ENCODE results near the gene DIP2C.
"Not testable (repeated sequence)": the region's sequence is repeated elsewhere in the genome, so short reads cannot be mapped to it uniquely, and the experiment has no call there.

The DIP2C gene

GRCh38 chr10:697097-697875 is 7.8 kb upstream of the DIP2C start:
- DNase-seq: no peak

GRCh38 chr10:695396-695795 is 5.9 kb upstream of the DIP2C start:
- no peak for DNase-seq

GRCh38 chr10:693506-693905 is 4.0 kb upstream of the DIP2C start:
- no peak for DNase-seq

GRCh38 chr10:692682-693351 is 3.3 kb upstream of the DIP2C start:
- DNase-seq: no peak

GRCh38 chr10:691216-691615 is 1.7 kb upstream of the DIP2C start:
- DNase-seq: no peak

GRCh38 chr10:690372-691161 is 1.1 kb upstream of the DIP2C start:
- DNase-seq: no peak

- no peak for DNase-seq
These were observed 382 bp downstream of the DIP2C start for GRCh38 chr10:689121-689451.

- DNase-seq: peak in 1 of 5 experiments; percentile 35
These were observed 952 bp downstream of the DIP2C start for GRCh38 chr10:688312-689120.

DNA sequence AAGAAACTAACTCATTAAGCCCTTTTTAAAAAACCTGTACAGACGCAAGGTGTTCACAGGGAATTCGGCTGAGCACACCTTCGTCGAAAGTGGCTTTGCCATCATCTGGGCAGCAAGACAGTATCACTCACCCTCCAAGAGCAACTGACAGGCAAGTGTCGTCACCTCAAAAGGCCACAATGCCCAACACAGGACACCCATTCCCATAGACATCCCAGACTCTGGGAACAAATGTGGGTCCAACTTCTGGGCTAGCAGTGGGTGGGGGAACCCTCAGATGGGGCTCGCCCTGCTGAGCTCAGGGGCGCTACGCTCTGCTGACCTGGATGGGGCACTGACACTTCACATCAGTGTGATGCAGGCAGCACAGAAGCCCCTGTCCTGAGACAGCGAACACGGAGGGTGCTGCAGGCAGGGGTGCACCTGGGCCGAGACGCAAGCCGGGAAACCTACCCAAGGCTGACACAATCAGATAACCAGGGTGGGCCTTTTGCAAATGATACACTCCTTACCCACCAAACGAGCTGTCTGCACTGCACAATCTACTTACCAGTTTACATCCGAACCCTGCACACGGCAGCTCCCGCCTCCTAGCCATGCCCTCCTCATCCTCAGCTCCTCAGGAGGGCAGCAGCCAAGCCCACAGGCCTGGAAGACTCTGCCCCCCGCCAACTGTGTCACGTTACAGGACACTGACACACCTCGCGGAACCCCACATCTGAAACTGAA is 1.7 kb downstream of the DIP2C start:
- no peak for DNase-seq

DNA sequence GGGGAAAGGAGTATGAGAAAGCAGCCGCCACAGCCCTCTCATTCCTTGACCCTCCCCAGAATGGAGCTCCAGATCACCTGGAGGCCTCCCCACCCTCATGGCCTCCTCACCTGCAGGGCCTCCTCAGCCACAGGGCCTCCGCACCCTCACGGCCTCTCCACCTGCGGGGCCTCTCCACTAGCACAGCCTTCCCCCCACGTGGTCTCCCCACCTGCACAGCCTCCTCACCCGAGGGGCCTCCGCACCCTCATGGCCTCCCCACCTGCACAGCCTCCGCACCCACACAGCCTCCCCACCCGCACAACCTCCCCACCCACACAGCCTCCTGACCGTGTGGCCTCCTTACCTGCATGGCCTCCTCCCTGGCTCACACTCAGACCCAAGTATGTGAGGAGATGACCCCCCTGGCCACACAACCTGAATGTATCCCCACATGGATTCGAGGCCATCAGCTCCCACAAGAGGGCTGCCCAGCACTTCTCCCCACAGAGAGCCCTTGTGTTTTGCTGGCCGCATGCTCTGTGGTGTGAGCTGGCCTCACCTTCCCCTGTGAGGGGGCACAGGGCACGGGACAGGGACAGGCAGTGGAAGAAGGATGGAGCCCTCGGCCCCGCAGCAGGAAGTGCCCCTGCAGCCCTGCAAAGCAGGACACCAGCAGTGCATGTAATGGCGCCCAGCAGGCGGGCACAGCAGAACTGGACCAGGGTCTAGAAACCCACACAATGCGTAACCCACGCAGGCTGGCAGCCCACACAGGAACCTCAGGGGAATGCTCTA is 3.1 kb downstream of the DIP2C start:
- DNase-seq: no peak

DNA sequence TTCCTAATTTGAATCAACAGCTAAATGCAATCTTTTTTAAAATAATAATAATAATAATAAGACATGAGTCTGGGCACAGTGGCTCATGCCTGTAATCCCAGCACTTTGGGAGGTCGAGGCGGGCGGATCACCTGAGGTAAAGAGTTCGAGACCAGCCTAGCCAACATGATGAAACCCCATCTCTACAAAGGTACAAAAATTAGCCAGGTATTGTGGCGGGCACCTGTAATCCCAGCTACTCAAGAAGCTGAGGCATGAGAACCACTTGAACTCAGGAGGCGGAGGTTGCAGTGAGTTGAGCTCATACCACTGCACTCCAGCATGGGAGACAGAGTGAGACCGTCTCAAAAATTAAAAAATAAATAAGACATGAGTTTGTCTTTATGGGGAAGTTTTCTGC is 3.9 kb downstream of the DIP2C start:
- DNase-seq: no peak

DNA sequence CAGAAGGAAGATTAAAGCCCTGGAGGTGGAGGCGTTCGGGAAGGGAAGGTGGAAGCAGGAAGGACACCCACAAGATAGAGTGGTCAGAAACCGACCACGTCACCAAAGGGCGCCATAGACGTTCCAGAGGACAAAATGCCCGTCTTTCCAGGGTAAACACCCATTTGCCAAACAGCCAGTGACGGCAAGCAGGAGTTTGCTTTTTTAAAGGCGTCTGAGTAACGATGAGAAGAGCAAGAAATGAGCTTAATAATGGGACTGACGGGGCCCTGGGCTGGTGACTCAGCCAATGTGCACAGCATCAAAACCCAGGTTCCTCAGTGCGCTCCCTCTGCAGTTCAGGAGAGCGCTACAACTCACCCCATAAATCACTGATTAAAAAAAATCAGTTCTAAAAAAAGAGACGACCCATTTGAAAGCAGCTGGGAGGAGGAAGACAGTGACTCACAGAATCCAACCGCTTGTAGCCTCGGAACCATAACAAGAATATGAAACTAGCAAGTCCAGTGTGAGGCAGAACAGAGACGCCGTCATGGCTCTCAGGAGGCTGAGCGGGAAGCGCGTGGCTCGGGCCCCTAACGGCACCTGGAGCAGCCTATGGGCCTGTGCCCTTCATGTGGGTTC is 5.9 kb downstream of the DIP2C start:
- DNase-seq: no peak

DNA sequence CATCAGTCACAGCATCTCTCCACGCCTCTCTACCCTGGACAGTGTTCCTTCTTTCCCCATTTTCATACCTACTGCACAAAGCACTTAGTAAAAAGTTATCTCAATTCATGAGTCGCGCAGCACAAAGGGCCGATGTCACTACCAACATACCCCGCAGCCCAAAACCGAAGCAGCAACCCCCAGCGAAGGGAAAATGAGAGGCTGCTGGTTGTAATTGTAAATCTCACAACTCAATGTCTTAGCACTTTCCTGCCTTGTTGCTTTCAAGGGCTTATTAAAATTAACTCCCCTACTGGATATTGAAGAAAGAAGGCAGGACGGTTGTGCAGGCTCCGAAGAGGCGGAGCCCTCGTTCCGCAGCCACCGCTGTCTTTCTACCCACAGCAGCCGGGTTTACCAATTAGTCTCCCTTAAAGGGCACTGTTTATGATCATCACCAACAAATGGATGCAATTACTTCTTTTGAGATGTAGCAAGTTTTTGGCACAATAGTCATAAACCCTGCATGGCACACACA is 6.5 kb downstream of the DIP2C start:
- no peak for DNase-seq

DNA sequence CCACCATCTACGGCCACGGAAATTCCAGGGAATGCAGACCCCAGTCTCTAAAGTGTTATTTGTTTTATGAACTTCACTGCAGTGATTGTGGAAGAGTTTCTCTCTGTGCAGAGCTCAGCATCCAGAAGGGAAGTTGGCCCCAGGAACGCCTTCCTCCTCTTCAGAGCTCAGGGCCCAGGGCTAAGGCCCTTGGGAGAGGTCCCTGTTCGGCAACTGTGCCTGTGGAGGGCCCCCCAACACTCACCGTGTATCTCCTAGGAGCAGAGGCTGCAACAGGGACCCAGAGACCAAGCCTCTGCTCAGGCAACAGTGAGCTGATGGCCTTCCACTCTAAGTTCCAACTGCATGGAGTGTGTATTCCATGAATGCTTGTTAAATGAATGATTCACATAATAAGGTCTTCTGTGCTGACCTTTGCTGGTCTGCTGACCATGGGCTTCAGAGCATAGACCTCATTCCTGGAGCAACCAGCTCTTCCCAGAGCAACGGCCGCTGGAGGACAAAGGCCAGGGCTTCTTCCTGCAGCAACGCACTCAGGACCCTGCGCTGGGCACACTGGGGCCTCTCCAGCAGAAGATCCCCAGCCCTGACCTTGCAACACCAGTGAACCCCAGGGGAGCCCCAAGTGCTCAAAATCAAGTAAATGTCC is 7.7 kb downstream of the DIP2C start:
- no peak for DNase-seq

GRCh38 chr10:680745-681144 is 8.7 kb downstream of the DIP2C start:
- no peak for DNase-seq

DNA sequence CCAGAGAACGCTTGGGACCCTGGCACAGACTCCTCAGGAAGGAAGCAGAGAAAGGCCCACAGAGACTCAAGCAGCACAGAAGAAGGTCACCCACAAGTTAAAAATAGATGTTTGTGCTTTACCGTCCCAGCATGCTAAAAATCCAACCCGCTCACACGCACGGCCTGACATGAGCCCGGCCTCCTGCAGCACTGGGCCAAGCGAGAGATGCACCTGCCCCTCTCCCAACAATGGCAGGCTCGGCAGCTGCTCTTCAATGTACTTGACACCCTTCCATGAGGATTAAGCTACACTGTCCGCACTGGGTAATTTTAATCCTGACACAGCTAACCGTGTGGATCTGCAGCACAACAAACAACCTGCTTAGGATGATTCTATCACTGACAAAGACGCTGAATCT is 9.3 kb downstream of the DIP2C start:
- DNase-seq: no peak

DNA sequence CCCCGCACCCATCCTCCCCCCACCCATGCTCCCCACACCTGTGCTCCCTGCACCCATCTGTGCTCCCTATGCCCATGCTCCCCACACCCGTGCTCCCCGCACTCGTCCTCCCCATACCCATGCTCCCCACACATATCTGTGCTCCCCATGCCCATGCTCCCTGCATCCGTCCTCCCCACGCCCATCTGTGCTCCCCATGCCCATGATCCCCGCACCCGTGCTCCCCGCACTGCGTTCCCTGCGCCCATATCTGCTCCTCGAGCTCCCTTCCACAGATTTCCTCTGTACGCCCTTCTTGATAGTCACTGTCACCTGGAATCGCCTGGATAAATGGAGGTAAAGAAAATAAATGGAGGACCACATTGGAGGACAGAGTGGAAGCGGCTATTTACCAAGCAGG is 9.9 kb downstream of the DIP2C start:
- no peak for DNase-seq

GRCh38 chr10:678662-679005 is 10.8 kb downstream of the DIP2C start:
- not testable (repeated sequence) for DNase-seq

DNA sequence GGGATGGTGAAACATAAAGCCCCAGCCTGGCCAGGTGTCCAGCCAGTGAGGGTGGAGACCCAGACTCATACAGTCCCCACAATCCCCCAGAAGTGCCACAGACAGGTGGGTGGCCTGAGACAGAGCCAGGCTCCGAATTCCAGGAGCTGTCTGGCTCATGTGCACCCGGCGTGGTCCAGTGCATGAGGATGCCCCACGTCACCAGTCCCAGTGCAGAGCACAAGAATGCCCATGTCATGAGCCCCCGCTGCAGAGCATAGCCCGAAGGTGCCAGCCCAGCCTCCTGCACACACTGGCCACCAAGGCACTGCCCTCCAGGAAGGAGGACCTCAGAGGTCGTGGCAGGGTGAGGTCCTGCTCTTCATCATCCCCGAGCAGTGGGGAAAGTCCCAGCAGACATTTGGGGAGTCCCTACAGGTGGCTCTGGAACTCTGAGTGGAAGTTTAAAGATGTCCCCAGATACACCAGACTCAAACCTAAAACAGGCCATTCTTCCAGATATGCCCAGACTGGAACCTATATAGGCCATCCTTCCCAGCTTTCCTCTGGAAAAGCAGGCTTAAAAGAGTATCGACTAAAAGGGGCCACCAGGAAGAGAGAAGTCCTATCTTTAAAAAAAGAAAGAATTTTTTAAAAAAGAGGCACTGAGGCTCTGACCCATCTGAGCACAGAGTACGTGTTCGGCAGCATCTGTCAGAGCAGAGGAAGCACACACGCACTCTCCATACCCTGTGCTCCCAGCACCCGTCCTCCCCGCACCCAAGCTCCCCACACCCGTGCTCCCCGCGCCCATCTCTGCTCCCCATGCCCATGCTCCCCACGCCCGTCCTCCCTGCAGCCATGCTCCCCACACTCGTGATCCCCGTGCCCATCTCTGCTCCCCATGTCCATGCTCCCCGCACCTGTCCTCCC is 11.5 kb downstream of the DIP2C start:
- no peak for DNase-seq

All from T-helper 2 cell (primary cell).